GM18951 (cell line): ENCODE data around the gene PODXL.

Experiments used
- POLR2A ChIP-seq: IDR thresholded peaks from 4 replicates; pipeline ENCODE4 v1.6.1; 2011; ENCODE audit warnings: mild to moderate bottlenecking; ENCODE audit not compliant: insufficient read length, insufficient read depth; ENCODE audit errors: extremely low read depth
- in situ Hi-C: fragments of 300-500 bp; cut with MboI; formaldehyde crosslinking; loops from one replicate; pipeline ENCODE4 v1.12.0; 2022; ENCODE audit warnings: low sequenced_read_pairs, mixed read lengths, inconsistent platforms; ENCODE audit not compliant: unreplicated experiment

PODXL gene

GRCh38 chr7:131538813-131539179, 17.6 kb downstream of the PODXL start:
- in situ Hi-C loops: no loop called here

GRCh38 chr7:131538071-131538812, 18.2 kb downstream of the PODXL start:
- in situ Hi-C loops: no loop called here

More at GRCh38 chr7:131538813-131539179, 17.6 kb downstream of the PODXL start:
- no peak for TF ChIP-seq POLR2A

GRCh38 chr7:131537571-131537978, 18.9 kb downstream of the PODXL start:
- no peak for TF ChIP-seq POLR2A
- in situ Hi-C loops: no loop called here

More at GRCh38 chr7:131538071-131538812, 18.2 kb downstream of the PODXL start:
- TF ChIP-seq POLR2A: no peak

GRCh38 chr7:131536361-131536849, 20.0 kb downstream of the PODXL start:
- in situ Hi-C loops: no loop called here
- no peak for TF ChIP-seq POLR2A

- TF ChIP-seq POLR2A: no peak
- in situ Hi-C loops: no loop called here
Observed at GRCh38 chr7:131533566-131534561, 22.6 kb downstream of the PODXL start.

GRCh38 chr7:131533151-131533559, 23.3 kb downstream of the PODXL start:
- in situ Hi-C loops: no loop called here
- no peak for TF ChIP-seq POLR2A

GRCh38 chr7:131532570-131533091, 23.8 kb downstream of the PODXL start:
- no peak for TF ChIP-seq POLR2A
- in situ Hi-C loops: no loop called here

- in situ Hi-C loops: no loop called here
- no peak for TF ChIP-seq POLR2A
Observed at GRCh38 chr7:131530137-131530536, 26.3 kb downstream of the PODXL start.

- TF ChIP-seq POLR2A: no peak
- in situ Hi-C loops: no loop called here
Observed at GRCh38 chr7:131529617-131530016, 26.8 kb downstream of the PODXL start.

- no peak for TF ChIP-seq POLR2A
- in situ Hi-C loops: no loop called here
Observed at GRCh38 chr7:131529179-131529578, 27.2 kb downstream of the PODXL start.

GRCh38 chr7:131527456-131527855, 29.0 kb downstream of the PODXL start:
- in situ Hi-C loops: no loop called here
- no peak for TF ChIP-seq POLR2A

GRCh38 chr7:131525820-131526219, 30.6 kb downstream of the PODXL start:
- no peak for TF ChIP-seq POLR2A
- in situ Hi-C loops: no loop called here

- in situ Hi-C loops: no loop called here
- no peak for TF ChIP-seq POLR2A
Observed at GRCh38 chr7:131524703-131525102, 31.7 kb downstream of the PODXL start.

GRCh38 chr7:131524115-131524514, 32.3 kb downstream of the PODXL start:
- in situ Hi-C loops: no loop called here
- no peak for TF ChIP-seq POLR2A
